Right renal pelvis (tissue), 4 donors: ENCODE measurements around the gene ERP29. TPM values are rescaled to one million over a fixed set of nuclear protein-coding genes. Genes with fewer than 3 reads are reported as not detected.
"Not testable (repeated sequence)": the region's sequence is repeated elsewhere in the genome, so short reads cannot be mapped to it uniquely, and the experiment has no call there.

Source experiments
- DNase-seq, 4 donors: peaks; one replicate each; pipeline ENCODE4 v3.0.0-alpha.2; 2013; ENCODE audit warnings: low read depth in 4 of 4, low spot score in 3 of 4, missing footprints in 1 of 4
- polyA plus RNA-seq, 4 donors: library from polyadenylated mRNA; unstranded; fragments of 120-200 nt; gene quantifications; one replicate each; pipeline ENCODE4 v1.2.1, GENCODE V29; 2013; ENCODE audit not compliant: insufficient read length in 4 of 4

Gene ERP29
- polyA plus RNA-seq, 4 donors = 147 to 176 (median 152) TPM

GRCh38 chr12:112031472-112031871 is 18.2 kb downstream of the ERP29 start:
- no peak for DNase-seq

GRCh38 chr12:112032292-112032691 is 19.1 kb downstream of the ERP29 start:
- no peak for DNase-seq

GRCh38 chr12:112035219-112035785 is 22.1 kb downstream of the ERP29 start:
- no peak for DNase-seq

DNA sequence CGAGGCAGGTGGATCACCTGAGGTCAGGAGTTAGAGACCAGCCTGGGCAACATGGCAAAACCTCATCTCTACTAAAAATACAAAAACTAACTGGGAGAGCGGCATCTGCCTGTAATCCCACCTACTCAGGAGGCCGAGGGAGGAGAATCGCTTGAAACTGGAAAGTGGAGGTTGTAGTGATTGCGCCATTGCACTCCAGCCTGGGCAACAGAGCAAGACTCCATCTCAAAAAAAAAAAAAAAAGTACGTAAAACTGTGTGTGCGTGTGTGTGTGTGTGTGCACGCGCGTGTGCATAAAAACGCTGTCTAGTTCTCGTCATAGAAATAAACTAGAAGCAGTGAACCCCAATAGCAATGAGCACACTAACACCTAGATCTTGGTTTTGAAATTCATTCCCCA is 23.4 kb downstream of the ERP29 start:
- not testable (repeated sequence) for DNase-seq

DNA sequence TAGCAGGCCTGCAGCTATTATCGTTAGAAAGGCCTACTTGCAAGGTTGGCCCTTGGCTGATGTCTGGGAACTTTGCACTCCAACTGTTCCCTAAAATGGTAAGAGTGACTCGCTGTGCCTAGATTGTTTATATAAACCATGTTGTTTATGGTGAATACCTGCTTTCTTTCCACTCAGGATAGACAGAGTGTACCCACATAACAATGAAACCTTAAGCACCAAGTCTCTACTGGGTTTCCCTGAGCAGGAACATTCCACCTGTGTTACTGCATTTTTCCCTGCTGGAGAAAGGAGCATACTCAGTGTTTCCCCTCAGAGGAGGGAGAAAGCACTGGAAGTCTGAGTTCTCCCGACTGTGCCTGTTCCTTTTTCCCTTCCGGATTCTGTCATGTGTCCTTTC is 32.8 kb downstream of the ERP29 start:
- no peak for DNase-seq

GRCh38 chr12:112049351-112049750 is 36.1 kb downstream of the ERP29 start:
- no peak for DNase-seq

GRCh38 chr12:112061137-112061536 is 47.9 kb downstream of the ERP29 start:
- DNase-seq = no peak

DNA sequence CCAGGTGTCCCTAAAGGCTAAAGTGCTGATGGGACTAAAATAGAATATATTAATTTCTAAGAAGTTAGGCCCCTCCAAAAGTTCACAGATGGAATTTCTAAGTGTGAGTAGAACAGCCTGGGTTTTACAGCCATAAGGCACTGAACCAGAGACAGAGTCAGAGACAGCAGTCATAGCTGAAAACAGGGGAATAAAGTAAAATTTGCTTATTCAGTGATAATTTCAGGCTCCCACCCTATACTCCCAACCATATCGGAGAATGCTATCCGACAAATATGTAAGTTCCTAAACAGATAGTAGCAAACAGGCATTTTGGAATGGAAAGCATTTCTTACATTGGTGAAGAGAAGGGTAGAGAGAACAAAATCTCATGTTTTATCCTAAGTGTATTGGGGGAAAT is 50.0 kb downstream of the ERP29 start:
- DNase-seq = no peak

DNA sequence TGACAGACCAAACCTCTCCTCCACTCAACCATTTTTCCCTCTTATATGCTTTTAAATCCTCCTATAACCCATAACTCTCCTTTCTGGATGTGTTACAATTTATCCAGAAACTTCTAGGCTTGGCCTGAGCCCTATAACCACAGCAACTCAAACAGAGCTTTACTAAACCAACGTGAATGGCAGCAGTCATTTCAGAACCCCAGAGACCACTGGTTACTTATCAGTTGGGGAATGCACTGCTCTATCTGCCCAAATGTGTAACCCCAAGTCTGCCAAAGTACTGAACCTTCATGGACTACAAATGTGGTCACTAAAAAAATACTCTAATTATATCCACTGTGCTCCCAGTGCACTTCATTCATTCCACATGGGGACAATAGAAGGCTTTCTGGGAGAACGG is 53.3 kb downstream of the ERP29 start:
- no peak for DNase-seq

Other genes with a start within 250 kb of the ERP29 start
- 100 to 1,000 TPM in 3 of 4 donors, 10 to 100 TPM in 1; 89.8 to 115 (median 108) TPM for gene ALDH2, start 246.5 kb upstream of the ERP29 start, polyA plus RNA-seq
- 10 to 100 TPM; 45.8 to 50.7 (median 46.7) TPM for gene MAPKAPK5, start 171.2 kb upstream of the ERP29 start, polyA plus RNA-seq
- gene TMEM116, start 261 bp upstream of the ERP29 start, polyA plus RNA-seq = 10 to 100 TPM; 29.4 to 38.0 (median 34.3) TPM
- gene NAA25, start 95.4 kb downstream of the ERP29 start, polyA plus RNA-seq = 10 to 100 TPM; 18.7 to 23.8 (median 22.9) TPM
- gene TRAFD1, start 112.1 kb downstream of the ERP29 start, polyA plus RNA-seq = 10 to 100 TPM; 38.2 to 46.7 (median 41.2) TPM